ENCODE results near the gene SEZ6L. TPM values are rescaled to one million over a fixed set of nuclear protein-coding genes. Genes with fewer than 3 reads are reported as not detected.

SEZ6L gene
- total RNA-seq, 4 donors from 2014 or later: 0.26 to 2.6 TPM; not detected in 2

GRCh38 chr22:26168330-26168851 is 871 bp upstream of the SEZ6L start:
- DNase-seq: no peak
- Histone ChIP-seq H3K36me3 (no peaks in the 10 kb centered on the region), H3K27me3 (peaks cover 5 to 13% of the 10 kb centered on the region in 2 donors), H3K4me3 (no peak overlapping the region), H3K9me3 (no peaks in the 10 kb centered on the region), H3K27ac (no peak overlapping the region), H3K4me1 (no peaks in the 10 kb centered on the region)
- TF ChIP-seq POLR2A (IDR thresholded peaks at IDR 0.05) (no peak), CTCF (IDR thresholded peaks at IDR 0.05) (no peak)
- intact Hi-C loops (cut with DNase I; ENCODE audit: low total_unique reads): no loop called here

GRCh38 chr22:26168939-26169314 is 335 bp upstream of the SEZ6L start:
- DNase-seq: no peak
- TF ChIP-seq POLR2A (IDR thresholded peaks at IDR 0.05): no peak
- TF ChIP-seq CTCF (IDR thresholded peaks at IDR 0.05): no peak
- Histone ChIP-seq H3K27me3 (peaks cover 5 to 13% of the 10 kb centered on the region in 2 donors), H3K36me3 (no peaks in the 10 kb centered on the region), H3K4me3 (no peak overlapping the region), H3K4me1 (no peaks in the 10 kb centered on the region), H3K27ac (no peak overlapping the region), H3K9me3 (no peaks in the 10 kb centered on the region)
- intact Hi-C loops (cut with DNase I; ENCODE audit: low total_unique reads): no loop called here

GRCh38 chr22:26170112-26170492 is 840 bp downstream of the SEZ6L start:
- Histone ChIP-seq H3K4me1 (no peaks in the 10 kb centered on the region), H3K9me3 (no peaks in the 10 kb centered on the region), H3K27me3 (peaks cover 5 to 13% of the 10 kb centered on the region in 2 donors), H3K4me3 (no peak overlapping the region), H3K36me3 (no peaks in the 10 kb centered on the region), H3K27ac (no peak overlapping the region)
- no peak for TF ChIP-seq POLR2A (IDR thresholded peaks at IDR 0.05)
- no peak for TF ChIP-seq CTCF (IDR thresholded peaks at IDR 0.05)
- intact Hi-C loops (cut with DNase I; ENCODE audit: low total_unique reads): no loop called here
- DNase-seq: no peak

GRCh38 chr22:26170795-26171580 is 1.7 kb downstream of the SEZ6L start:
- Histone ChIP-seq H3K9me3 (no peaks in the 10 kb centered on the region), H3K27ac (no peak overlapping the region), H3K4me3 (no peak overlapping the region), H3K36me3 (no peaks in the 10 kb centered on the region), H3K27me3 (peaks cover 5 to 13% of the 10 kb centered on the region in 2 donors), H3K4me1 (no peaks in the 10 kb centered on the region)
- TF ChIP-seq CTCF (IDR thresholded peaks at IDR 0.05) (no peak), POLR2A (IDR thresholded peaks at IDR 0.05) (no peak)
- intact Hi-C loops (cut with DNase I; ENCODE audit: low total_unique reads): no loop called here
- no peak for DNase-seq

GRCh38 chr22:26172389-26172990 is 3.2 kb downstream of the SEZ6L start:
- DNase-seq: no peak
- Histone ChIP-seq H3K9me3 (no peaks in the 10 kb centered on the region), H3K36me3 (no peaks in the 10 kb centered on the region), H3K27me3 (peaks cover 5 to 13% of the 10 kb centered on the region in 2 donors), H3K4me1 (no peaks in the 10 kb centered on the region), H3K4me3 (no peak overlapping the region), H3K27ac (no peak overlapping the region)
- intact Hi-C loops (cut with DNase I; ENCODE audit: low total_unique reads): no loop called here
- TF ChIP-seq CTCF (IDR thresholded peaks at IDR 0.05) (peak in 1 of 4 experiments; percentile 19), POLR2A (IDR thresholded peaks at IDR 0.05) (no peak)
